GM12872 (cell line): ENCODE data around the gene TNS3.

Experiments
- CTCF ChIP-seq: IDR thresholded peaks from 3 replicates; pipeline ENCODE4 v1.5.1; 2011; ENCODE audit warnings: low read depth, mild to moderate bottlenecking, low read length, moderate library complexity; ENCODE audit not compliant: insufficient read depth

Gene TNS3

DNA sequence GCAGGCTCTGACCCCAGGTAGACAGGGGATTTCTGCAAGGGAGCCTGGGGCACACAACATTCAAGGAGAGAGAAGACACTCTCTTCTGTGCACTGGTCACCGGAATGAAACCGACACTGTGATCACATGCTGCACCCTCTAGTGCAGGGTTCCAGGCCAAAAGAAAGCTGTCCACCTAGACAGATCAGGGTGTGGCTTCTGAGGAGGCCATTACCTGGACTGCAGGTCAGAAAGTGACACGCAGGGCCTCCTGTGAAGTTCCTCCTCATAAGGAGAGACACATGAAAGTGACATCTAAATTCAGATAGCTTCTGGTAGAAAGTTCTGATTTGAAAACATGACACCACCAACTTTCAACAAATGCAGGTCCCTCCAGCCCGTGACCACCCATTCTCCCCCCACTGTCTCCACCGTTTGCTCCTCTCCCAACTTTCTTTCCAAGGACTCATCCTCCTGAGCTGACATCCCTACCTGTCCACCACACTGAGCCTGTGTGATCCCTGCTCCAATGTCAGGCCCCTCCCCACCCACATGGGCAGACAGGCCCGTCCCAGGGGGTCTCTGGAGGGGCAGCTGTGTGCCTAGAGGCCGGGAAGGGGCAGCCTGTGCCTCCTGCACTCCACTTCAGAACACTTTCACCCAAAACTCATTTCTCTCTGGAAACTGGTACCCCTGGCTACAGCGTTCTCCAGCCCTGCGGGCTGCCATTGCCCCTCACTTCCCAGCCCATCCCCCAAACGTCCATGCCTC is 198.0 kb downstream of the TNS3 start:
- no peak for TF ChIP-seq CTCF

DNA sequence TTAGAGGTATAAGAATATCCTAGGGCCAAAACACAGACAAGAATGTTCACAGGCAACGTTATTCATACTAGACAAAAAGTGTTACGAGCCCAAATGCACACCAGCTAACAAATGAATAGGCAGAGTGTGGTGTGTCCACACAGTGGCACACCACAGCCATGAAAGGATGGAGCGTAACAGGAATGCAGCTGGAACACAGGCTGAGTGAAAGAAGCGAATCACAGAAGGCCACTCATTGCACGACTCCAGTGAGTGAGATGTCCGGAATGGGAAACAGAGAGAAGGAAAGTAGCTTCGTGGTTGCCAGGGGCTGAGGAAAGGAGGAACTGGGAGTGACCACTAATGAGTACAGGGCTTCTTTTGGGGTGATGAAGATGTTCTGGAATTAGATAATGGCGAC is 198.8 kb downstream of the TNS3 start:
- TF ChIP-seq CTCF = no peak

GRCh38 chr7:47382200-47382599 is 199.7 kb downstream of the TNS3 start:
- no peak for TF ChIP-seq CTCF

GRCh38 chr7:47381134-47381495 is 200.8 kb downstream of the TNS3 start:
- TF ChIP-seq CTCF = no peak

DNA sequence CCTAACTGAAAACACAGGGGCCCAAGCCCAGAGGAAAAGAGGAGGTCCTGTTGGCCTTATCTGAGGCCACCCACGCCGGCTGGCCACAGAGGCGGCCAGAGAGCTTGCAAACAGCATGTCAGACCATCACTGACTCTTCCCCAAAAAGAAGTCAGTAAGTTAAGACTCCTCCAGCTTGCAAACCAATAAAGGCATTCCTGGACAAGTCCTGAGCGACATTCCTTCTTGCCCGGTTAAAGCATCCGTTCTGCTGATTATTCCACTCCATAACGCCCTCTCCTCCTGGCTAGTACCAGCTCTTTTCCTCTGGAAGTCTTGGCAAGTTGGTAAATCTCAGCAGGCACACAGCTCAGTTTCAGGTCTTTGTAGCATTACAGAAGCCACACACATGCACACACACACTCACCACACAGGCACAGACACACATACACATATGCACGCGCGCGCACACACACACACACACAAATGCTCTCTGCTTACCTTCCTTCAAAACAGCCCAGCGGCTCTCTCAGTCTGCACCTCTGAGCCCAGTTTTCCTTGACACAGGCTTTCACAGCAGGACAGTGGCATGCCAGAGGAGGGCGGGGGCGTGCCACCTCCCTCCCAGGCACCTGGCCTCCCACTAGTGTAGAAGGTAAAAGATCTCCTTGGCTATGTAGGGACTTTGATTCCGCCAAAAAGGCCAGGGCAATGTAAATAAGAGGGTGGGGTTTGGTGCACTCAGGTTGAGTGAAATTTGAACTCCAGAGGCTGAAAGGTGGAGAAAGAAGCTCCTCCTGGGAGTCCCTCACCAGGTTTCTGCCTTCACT is 201.4 kb downstream of the TNS3 start:
- no peak for TF ChIP-seq CTCF

- TF ChIP-seq CTCF = no peak
These were observed 202.1 kb downstream of the TNS3 start for GRCh38 chr7:47379629-47380324.

DNA sequence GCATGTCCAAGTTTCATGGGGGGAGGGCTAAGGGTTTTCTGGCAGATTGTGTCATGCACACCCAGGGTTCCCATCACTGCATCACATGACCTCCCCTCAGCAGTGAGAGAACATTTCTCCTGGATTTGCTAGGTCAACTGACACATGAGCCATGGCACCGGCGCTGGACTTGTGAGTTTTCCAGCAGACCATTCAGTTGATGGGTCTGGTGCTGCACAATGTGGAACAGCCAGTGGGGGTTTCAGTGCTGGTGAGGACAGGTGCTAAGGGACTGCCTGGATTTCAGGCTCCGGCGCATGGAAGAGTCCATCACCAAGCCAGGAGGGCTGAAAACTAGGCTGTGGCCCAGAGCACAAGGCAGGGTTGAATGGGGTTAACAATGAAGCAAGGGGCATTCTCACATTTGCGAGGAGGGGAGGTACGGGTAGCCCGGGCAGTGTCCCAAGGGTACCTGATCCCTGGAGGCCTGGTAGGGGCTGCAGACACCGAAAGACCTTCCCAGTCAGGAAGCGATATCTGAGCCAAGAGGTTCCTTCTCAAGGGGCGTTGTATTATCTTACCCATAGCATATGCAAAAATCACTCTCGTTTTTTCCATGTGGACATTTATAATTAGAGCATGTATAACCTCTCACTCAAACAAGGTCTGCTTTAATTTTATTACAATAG is 203.0 kb downstream of the TNS3 start:
- TF ChIP-seq CTCF = no peak
